ENCODE data around the gene CCDC92B. TPM values are rescaled to one million over a fixed set of nuclear protein-coding genes. Genes with fewer than 3 reads are reported as not detected.

Gene CCDC92B
- total RNA-seq, 4 donors from 2014 or later: 0.30 TPM; not detected in 3

DNA sequence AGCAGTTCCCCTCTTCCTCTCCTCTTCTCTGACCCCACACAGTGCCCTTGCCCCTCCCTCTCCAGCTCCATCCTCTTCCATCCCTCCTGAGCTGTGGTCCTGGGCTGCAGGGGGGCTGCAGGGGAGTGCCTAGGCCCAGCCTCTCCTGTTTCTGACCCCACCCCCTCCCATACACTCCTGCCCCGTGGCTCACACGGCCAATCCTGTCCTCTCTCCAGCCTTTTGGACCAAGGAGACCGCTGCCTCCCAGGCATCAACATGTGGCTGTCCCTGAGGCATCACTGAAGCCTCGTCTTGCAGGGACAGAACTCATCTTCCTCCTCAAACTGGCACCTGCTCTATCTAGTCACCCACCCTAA, 44.6 kb downstream of the CCDC92B start:
- Histone ChIP-seq H3K27ac (no peak overlapping the region), H3K4me3 (no peak overlapping the region), H3K4me1 (peaks cover 0 to 39% (median 29%) of the 10 kb centered on the region in 4 donors), H3K27me3 (no peaks in the 10 kb centered on the region), H3K36me3 (peaks cover 0 to 50% (median 4%) of the 10 kb centered on the region in 3 donors), H3K9me3 (no peaks in the 10 kb centered on the region)
- DNase-seq (ENCODE audit: low spot score in 2 of 2): no peak
- TF ChIP-seq POLR2A (IDR thresholded peaks at IDR 0.05) (no peak), EP300 (IDR thresholded peaks at IDR 0.05) (no peak)
- TF ChIP-seq, protein P1, sequence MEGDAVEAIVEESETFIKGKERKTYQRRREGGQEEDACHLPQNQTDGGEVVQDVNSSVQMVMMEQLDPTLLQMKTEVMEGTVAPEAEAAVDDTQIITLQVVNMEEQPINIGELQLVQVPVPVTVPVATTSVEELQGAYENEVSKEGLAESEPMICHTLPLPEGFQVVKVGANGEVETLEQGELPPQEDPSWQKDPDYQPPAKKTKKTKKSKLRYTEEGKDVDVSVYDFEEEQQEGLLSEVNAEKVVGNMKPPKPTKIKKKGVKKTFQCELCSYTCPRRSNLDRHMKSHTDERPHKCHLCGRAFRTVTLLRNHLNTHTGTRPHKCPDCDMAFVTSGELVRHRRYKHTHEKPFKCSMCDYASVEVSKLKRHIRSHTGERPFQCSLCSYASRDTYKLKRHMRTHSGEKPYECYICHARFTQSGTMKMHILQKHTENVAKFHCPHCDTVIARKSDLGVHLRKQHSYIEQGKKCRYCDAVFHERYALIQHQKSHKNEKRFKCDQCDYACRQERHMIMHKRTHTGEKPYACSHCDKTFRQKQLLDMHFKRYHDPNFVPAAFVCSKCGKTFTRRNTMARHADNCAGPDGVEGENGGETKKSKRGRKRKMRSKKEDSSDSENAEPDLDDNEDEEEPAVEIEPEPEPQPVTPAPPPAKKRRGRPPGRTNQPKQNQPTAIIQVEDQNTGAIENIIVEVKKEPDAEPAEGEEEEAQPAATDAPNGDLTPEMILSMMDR (IDR thresholded peaks at IDR 0.05): no peak
- 67 to 68% methylated on average over 4 of the region's 4 CpGs for WGBS, 2 donors

DNA sequence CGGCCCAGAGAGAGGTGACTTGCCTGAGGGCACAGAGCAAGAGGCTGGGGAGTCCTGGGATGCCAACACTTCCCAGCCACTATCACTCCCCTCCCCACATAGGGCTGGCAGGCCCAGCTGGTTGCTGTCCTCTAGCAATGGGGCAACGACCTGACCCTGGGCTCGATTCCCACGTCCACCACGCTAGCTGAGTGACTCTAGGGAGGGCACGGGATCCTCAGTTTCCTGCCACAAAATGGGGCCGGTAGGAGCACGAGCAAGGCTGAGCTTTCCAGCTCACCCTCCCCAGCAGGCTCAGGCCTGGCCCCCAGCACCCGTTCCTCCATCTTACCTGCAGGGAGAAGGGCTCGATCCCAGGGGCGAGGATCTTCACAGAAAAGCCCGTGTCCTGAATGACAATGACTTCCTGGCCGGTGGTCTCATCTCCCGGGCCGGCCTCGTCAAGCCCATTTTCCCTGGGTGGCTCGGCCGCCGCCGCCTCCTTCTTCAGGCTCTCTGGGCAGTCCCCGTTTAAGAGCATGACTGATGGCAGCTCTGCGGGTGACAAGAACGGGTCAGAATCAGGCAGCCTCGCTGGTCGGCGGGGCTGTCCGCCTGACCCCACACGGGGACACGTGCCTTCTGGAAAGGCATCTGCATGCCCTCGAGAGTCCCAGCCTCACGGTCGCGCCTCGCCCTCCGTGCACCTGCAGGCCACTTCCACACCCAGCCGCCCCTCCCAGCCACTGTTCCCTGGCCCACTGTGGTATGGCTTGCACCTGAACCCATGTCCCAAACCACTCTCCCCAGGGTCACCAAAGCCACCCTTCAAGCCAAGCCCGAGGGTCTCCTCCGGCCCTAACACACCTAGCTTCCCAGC, 45.2 kb downstream of the CCDC92B start:
- WGBS, 2 donors: 73 to 84% methylated on average over 19 to 36 of the region's 38 CpGs
- Histone ChIP-seq H3K4me1 (peaks cover 0 to 33% (median 23%) of the 10 kb centered on the region in 4 donors), H3K9me3 (no peaks in the 10 kb centered on the region), H3K27ac (no peak overlapping the region), H3K36me3 (peaks cover 0 to 56% (median 4%) of the 10 kb centered on the region in 3 donors), H3K4me3 (no peak overlapping the region), H3K27me3 (no peaks in the 10 kb centered on the region)
- no peak for TF ChIP-seq EP300 (IDR thresholded peaks at IDR 0.05)
- TF ChIP-seq, protein P1 (IDR thresholded peaks at IDR 0.05): no peak
- TF ChIP-seq POLR2A (IDR thresholded peaks at IDR 0.05): no peak
- no peak for DNase-seq (ENCODE audit: low spot score in 2 of 2)

DNA sequence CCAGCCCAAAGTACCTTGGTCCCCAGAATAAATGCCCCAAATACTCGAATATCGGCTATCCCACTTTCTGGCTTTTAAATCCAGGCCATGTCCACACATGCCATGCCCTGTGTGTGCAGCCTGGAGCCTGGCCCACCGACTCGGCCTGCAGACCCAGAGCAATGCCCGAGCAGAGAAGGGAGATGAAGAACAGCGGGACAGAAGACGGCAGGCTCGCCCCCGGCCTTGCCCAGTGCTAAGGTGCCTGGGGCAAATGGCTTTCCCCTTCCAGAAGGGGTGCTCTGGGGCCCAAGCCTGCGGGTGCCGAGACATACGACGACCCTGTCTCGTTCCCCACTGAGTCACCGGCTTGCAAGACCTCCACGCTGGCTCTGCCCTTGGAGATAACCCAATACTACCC, 45.8 kb downstream of the CCDC92B start:
- no peak overlapping the region for H3K27ac ChIP-seq
- 87 to 91% methylated on average over 16 of the region's 16 CpGs for WGBS, 2 donors
- H3K9me3 ChIP-seq: no peaks in the 10 kb centered on the region
- H3K4me1 ChIP-seq: peaks cover 0 to 26% (median 17%) of the 10 kb centered on the region in 4 donors
- H3K4me3 ChIP-seq: no peak overlapping the region
- no peaks in the 10 kb centered on the region for H3K27me3 ChIP-seq
- peaks cover 0 to 63% (median 4%) of the 10 kb centered on the region in 3 donors for H3K36me3 ChIP-seq
- DNase-seq (ENCODE audit: low spot score in 2 of 2): no peak
- TF ChIP-seq EP300 (IDR thresholded peaks at IDR 0.05): no peak
- TF ChIP-seq, protein P1 (IDR thresholded peaks at IDR 0.05): no peak
- TF ChIP-seq POLR2A (IDR thresholded peaks at IDR 0.05): no peak

DNA sequence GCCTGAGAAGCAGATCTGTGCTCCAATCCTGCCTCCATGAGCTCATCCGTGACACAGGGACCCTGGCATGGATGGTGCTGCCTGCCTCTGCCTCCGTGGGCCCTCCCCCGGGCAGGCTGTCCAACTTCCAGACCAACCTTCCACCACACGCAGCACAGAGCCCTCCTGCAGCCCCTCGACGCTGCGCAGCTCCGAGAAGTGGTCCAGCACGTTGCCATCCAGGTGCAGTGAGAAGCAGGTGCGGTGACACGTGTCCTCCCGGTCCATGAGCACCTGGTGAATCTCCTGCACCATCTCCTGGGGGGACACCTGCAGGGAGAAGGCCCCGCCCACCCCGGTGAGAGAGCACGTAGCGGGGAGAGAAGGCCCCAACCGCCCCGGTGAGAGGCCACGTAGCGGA, 46.3 kb downstream of the CCDC92B start:
- peak in 1 of 2 donors; percentile 3 for DNase-seq (ENCODE audit: low spot score in 2 of 2)

More for the DNA sequence above, 46.3 kb downstream of the CCDC92B start:
- H3K4me1 ChIP-seq: peaks cover 0 to 22% (median 12%) of the 10 kb centered on the region in 4 donors
- H3K4me3 ChIP-seq: no peak overlapping the region
- no peaks in the 10 kb centered on the region for H3K9me3 ChIP-seq
- peaks cover 0 to 67% (median 8%) of the 10 kb centered on the region in 3 donors for H3K36me3 ChIP-seq
- H3K27ac ChIP-seq: no peak overlapping the region
- TF ChIP-seq EP300 (IDR thresholded peaks at IDR 0.05) (no peak), POLR2A (IDR thresholded peaks at IDR 0.05) (no peak)
- TF ChIP-seq, protein P1 (IDR thresholded peaks at IDR 0.05): no peak
- no peaks in the 10 kb centered on the region for H3K27me3 ChIP-seq
- WGBS, 2 donors: 85 to 95% methylated on average over 8 to 20 of the region's 20 CpGs

Data from tibial nerve (tissue), 4 donors.